Measurements from ENCODE around the gene PTPRM.

GRCh38 chr18:7657937-7658336, 90.8 kb downstream of the PTPRM start:
- TF ChIP-seq POLR2A (IDR thresholded peaks at IDR 0.05; ENCODE audit: low read depth, low read length) (no peak), POLR2AphosphoS5 (IDR thresholded peaks at IDR 0.05; ENCODE audit: low read depth, low read length) (no peak), POU2F2 (IDR thresholded peaks at IDR 0.05; ENCODE audit: low read depth, low read length) (no peak), SPI1 (IDR thresholded peaks at IDR 0.05; ENCODE audit: low read depth, low read length) (no peak)

All from GM12891 (cell line).